ENCODE results near the gene POT1.
A peak's percentile ranks its signal among the peaks of the same experiment; 100 is the strongest.
"Not testable (repeated sequence)": the region's sequence is repeated elsewhere in the genome, so short reads cannot be mapped to it uniquely, and the experiment has no call there.

POT1 gene

DNA sequence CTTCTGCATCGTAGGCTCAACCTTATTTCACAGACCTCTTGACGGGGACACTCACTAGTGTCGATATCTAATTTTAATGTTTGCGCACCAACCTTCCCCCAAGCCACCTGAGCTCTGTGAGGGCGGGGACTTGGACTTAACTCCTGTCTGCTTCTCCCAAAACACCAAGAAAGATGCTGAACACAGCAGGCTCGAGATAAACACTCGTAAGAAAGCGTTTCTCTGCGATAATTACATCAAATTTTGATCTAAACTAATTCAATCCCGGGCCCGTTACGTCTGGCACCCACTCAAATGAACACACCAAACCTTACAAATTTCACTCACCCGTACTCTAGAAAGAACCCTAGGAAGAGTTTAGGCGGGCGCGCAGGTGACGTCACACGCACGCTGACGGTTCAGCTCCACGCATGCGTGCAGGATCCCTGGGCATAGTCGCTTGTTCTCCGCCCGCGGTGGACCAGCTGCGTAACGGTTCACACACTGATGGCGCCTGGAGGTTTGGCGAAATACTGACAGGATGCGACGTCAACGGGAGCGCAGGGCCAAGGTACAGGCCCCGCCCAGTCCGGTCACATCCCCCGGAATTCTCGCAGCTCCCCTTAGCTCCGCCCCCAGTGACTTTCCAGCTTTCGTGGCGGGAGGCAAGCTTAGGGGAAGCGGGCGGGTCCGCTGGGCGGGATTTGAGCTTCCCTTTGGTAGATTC, at the start of gene POT1:
Gene POT1, minus strand, starts transcription at position 359 of the 706 bp plus-strand sequence. CDS start 32,652 bp downstream, outside the sequence.
- peak; percentile 97 for DNase-seq

GRCh38 chr7:124975131-124975530, 45.5 kb upstream of the POT1 start:
- DNase-seq, result not testable (repeated sequence)

- no peak for DNase-seq
These were observed 35.9 kb upstream of the POT1 start for GRCh38 chr7:124965553-124965952.

DNA sequence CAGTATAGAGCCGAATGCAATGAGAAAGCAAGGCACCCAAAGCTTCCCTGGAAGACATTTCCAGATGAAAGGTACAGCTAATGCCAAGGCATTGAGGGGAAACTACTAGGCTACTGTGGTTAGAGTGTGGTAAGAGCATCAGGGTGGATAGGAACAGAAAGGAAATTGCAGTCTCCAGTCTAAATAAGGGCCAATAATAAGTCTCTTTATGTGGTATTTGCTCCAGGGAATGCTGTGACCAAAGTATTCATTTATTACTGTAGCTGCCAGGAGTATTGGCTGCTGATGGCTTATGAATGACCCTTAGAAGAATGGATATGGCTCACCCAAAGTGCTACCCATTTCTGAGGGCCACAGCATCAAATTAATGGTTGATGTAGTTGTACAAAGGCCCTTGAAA, 30.1 kb upstream of the POT1 start:
- no peak for DNase-seq

GRCh38 chr7:124957952-124958351, 28.3 kb upstream of the POT1 start:
- DNase-seq, result not testable (repeated sequence)

DNA sequence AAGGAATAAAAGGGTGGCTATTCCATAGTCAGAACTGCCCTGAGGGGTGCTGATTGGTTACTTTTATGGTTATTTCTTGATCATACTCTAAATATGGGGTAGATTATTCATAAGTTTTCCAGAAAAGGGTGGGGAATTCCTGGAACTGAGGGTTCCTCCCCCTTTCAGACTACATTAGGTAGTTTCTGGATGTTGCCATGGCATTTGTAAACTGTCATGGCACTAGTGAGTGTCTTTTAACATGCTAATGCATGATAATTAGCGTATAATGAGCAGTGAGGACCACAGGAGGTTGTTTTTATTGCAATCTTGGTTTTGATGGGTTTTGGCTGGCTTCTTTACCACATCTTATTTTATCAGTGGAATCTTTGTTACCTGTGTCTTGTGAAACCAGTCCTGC, 26.5 kb upstream of the POT1 start:
- DNase-seq, result no peak

DNA sequence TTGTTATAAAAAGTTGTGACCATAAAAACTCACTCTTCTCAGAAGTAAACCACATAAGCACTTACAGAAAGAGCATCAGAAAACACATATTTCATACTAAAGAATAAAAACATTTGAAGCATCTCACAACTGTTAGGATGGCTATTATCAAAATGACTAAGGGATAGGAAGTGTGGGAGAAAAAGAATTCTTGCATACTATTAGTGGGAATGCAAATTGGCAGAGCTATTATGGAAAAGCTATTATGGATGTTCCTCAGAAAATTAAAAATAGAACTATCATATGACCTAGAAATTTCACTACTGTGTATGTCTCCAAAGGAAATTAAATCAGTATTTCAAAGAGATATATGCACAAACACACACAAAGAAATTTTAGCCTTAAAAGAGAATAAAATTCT, 25.2 kb upstream of the POT1 start:
- DNase-seq, result no peak

- DNase-seq, result no peak
These were observed 16.1 kb upstream of the POT1 start for GRCh38 chr7:124945680-124946079.

GRCh38 chr7:124943472-124943871, 13.8 kb upstream of the POT1 start:
- no peak for DNase-seq

DNA sequence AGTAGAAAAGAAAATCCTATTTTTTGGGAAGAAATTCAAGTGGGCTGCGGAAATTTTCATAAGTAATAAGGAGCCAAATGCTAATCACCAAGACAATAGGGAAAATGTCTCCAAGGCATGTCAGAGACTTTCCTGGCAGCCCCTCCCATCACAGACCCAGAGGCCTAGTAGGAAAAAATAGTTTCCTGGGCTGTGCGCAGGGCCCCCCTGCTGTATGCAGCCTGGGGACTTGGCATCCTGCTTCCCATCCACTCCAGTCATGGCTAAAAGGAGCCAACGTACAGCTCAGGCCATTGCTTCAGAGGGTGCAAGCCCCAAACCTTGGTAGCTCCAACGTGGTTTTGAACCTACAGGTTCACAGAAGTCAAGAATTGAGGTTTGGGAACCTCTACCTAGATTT, 12.8 kb upstream of the POT1 start:
- DNase-seq, result no peak

- DNase-seq, result no peak
These were observed 10.7 kb upstream of the POT1 start for GRCh38 chr7:124940306-124940705.

- DNase-seq, result no peak
These were observed 8.5 kb upstream of the POT1 start for GRCh38 chr7:124938128-124938527.

GRCh38 chr7:124937076-124937475, 7.5 kb upstream of the POT1 start:
- DNase-seq, result no peak

DNA sequence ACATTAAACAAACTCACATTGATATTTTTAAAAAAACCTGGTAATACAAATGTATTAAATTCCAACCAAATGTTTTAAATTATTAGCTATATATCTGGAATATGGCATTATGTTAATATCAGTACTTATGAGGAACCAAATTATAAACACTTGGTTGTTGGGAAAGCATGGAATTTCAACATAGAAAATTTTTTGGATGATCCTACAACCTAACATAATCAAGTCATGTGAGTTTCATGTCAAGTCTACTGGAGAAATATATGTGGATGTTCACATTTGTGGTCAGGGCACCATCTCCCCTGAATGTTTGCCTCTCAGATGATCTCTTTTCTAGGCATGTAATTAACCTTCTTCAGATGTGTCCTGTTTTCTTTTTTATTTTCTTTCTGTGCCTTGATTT, 5.2 kb upstream of the POT1 start:
- no peak for DNase-seq

- DNase-seq, result no peak
These were observed 1.3 kb upstream of the POT1 start for GRCh38 chr7:124930655-124931597.

DNA sequence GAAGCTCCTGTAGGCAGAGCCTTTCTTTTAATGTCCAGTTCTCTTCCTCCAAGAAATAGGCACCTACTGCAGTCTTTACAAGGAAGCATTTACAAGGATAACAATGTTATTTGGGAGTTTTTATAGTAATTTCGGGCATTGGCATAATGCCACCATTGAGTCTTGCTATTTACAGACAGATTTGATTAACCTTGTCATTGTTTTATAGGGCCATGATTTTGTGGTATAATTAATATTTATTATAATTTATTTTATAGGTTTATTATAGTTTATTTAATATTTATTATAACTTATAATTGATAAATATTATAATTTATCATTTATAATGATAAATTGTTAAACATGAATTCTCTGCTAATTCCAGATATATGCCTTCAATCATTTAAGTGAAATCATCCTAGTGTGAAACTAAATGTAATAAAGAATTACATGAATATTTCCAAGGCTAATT, 573 bp upstream of the POT1 start:
- DNase-seq, result no peak

GRCh38 chr7:124924906-124925305, 4.7 kb downstream of the POT1 start:
- DNase-seq, result no peak

- DNase-seq, result no peak
These were observed 7.4 kb downstream of the POT1 start for GRCh38 chr7:124922200-124922599.

DNA sequence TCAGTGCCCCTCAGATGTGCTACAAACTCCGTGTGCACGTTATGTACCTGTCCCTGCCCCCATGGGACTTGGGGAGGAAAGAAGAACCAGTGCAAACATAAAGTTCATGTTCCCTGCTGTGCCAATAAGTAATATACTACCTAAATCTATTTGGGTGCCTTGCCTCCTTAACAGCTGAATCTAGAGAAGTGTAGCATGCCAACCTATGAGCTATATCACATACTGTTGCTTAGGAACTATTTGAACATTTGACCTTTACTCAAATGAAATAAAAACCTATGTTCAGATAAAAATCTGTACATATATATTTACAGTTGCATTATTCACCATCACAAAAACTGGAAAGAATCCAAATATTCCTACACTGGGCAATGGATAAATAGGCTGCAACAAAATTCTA, 9.8 kb downstream of the POT1 start:
- no peak for DNase-seq

- DNase-seq, result no peak
These were observed 11.0 kb downstream of the POT1 start for GRCh38 chr7:124918662-124919061.

DNA sequence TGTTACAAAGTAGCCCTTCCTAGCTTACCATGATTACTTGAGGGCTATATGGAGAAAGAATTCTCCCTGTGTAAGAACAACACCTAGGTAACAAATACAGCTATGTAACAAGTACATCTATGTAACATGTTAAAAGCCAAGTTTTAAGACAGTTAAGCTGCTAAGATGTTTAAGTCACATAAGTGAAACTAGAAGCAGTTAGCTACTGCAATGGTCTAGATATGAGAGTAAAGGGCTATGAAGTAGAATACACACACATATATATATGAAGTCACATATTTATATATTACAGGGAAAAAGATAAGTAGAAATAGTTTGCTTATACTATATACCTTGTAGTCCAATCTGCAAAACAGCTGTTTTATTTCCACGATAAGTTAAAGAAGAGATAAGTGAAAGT, 14.4 kb downstream of the POT1 start:
- DNase-seq, result no peak

GRCh38 chr7:124914298-124914697, 15.3 kb downstream of the POT1 start:
- no peak for DNase-seq

DNA sequence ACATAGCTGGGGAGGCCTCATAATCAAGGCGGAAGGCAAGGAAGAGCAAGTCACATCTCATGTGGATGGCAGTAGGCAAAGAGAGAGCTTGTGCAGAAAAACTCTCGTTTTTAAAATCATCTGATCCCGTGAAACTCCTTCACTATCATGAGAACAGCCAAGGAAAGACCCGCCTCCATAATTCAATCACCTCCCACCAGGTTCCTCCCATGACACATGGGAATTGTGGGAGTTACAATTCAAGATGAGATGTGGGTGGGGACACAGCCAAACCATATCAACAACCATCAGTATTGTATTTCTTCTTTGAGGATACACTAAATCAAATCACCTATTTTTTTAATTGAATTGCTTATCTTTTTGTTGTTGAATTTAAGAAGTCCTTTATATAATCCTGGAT, 16.7 kb downstream of the POT1 start:
- no peak for DNase-seq

DNA sequence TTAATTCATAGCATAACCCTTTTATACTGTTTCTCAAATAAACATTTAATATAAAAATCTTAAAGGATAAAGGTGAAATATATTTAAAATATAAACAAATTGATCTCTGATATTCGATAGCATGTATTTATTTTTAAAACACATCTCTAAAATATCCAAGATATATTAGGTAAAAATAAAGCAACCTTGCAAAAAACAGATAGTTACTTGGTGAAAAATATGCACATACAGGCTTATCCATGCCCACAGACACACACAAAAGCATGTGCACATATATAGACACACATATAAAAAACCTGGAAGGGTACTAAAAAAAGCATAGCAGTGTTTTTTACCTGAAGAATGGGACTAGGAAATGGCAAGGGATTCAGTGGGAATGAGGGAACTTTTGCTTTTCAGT, 19.8 kb downstream of the POT1 start:
- no peak for DNase-seq

All from CD4-positive, alpha-beta T cell treated with Interleukin-17A for 4 hours (primary cell).